Activated effector memory CD4-positive, alpha-beta T cell treated with anti-CD3 and anti-CD28 coated beads, Interleukin-2, amount 50 U/mL, for 16 hours (primary cell): Measurements from ENCODE around the gene PLOD2.

Experiments used
- DNase-seq: peaks from one replicate; pipeline ENCODE4 v3.0.0-alpha.2; 2020

The PLOD2 gene

GRCh38 chr3:146093896-146094295, 67.1 kb downstream of the PLOD2 start:
- no peak for DNase-seq

- no peak for DNase-seq
These were observed 68.8 kb downstream of the PLOD2 start for GRCh38 chr3:146092230-146092629.

GRCh38 chr3:146091397-146091796, 69.6 kb downstream of the PLOD2 start:
- DNase-seq: no peak

GRCh38 chr3:146090521-146090920, 70.5 kb downstream of the PLOD2 start:
- no peak for DNase-seq

- DNase-seq: no peak
These were observed 72.1 kb downstream of the PLOD2 start for GRCh38 chr3:146088840-146089239.

- DNase-seq: no peak
These were observed 73.9 kb downstream of the PLOD2 start for GRCh38 chr3:146087116-146087515.

- no peak for DNase-seq
These were observed 74.8 kb downstream of the PLOD2 start for GRCh38 chr3:146086211-146086610.

- DNase-seq: no peak
These were observed 75.3 kb downstream of the PLOD2 start for GRCh38 chr3:146085678-146086077.

- no peak for DNase-seq
These were observed 80.4 kb downstream of the PLOD2 start for GRCh38 chr3:146080578-146080977.

- no peak for DNase-seq
These were observed 83.0 kb downstream of the PLOD2 start for GRCh38 chr3:146078031-146078430.

- DNase-seq: no peak
These were observed 83.8 kb downstream of the PLOD2 start for GRCh38 chr3:146077181-146077580.

GRCh38 chr3:146072824-146073223, 88.2 kb downstream of the PLOD2 start:
- no peak for DNase-seq

- no peak for DNase-seq
These were observed 88.9 kb downstream of the PLOD2 start for GRCh38 chr3:146072061-146072460.

GRCh38 chr3:146071632-146072031, 89.4 kb downstream of the PLOD2 start:
- no peak for DNase-seq

GRCh38 chr3:146067048-146067447, 93.9 kb downstream of the PLOD2 start:
- no peak for DNase-seq

- no peak for DNase-seq
These were observed 95.4 kb downstream of the PLOD2 start for GRCh38 chr3:146065573-146066006.

- no peak for DNase-seq
These were observed 102.7 kb downstream of the PLOD2 start for GRCh38 chr3:146058241-146058640.

GRCh38 chr3:146052791-146053310, 108.1 kb downstream of the PLOD2 start:
- DNase-seq: no peak

GRCh38 chr3:146052056-146052790, 108.8 kb downstream of the PLOD2 start:
- DNase-seq: no peak

GRCh38 chr3:146050691-146051090, 110.3 kb downstream of the PLOD2 start:
- DNase-seq: no peak

- DNase-seq: no peak
These were observed 113.5 kb downstream of the PLOD2 start for GRCh38 chr3:146047485-146047884.

GRCh38 chr3:146044046-146044445, 116.9 kb downstream of the PLOD2 start:
- DNase-seq: no peak

GRCh38 chr3:146040630-146041029, 120.4 kb downstream of the PLOD2 start:
- no peak for DNase-seq

GRCh38 chr3:146037697-146038096, 123.3 kb downstream of the PLOD2 start:
- DNase-seq: no peak

GRCh38 chr3:146036281-146036680, 124.7 kb downstream of the PLOD2 start:
- DNase-seq: no peak
